IPS DF 4.7 (cell line): ENCODE measurements around the gene KIF25.
"Not testable (repeated sequence)": the region's sequence is repeated elsewhere in the genome, so short reads cannot be mapped to it uniquely, and the experiment has no call there.

Source experiments
- DNase-seq: peaks from one replicate; pipeline ENCODE4 v3.0.0-alpha.2; 2013; ENCODE audit warnings: low spot score; ENCODE audit errors: extremely low read depth

KIF25 gene

GRCh38 chr6:167993831-167994230, 3.6 kb upstream of the KIF25 start:
- no peak for DNase-seq

GRCh38 chr6:167995302-167995701, 2.2 kb upstream of the KIF25 start:
- DNase-seq = no peak

GRCh38 chr6:167995731-167996151, 1.7 kb upstream of the KIF25 start:
- DNase-seq = no peak

- peak; percentile 9 for DNase-seq
Observed at GRCh38 chr6:167996424-167997199, 859 bp upstream of the KIF25 start.

- no peak for DNase-seq
Observed at GRCh38 chr6:167998215-167998614, 744 bp downstream of the KIF25 start.

GRCh38 chr6:168000198-168001028, 2.9 kb downstream of the KIF25 start:
- no peak for DNase-seq

GRCh38 chr6:168001029-168001332, 3.5 kb downstream of the KIF25 start:
- DNase-seq = no peak

GRCh38 chr6:168001514-168001913, 4.0 kb downstream of the KIF25 start:
- DNase-seq = not testable (repeated sequence)

- no peak for DNase-seq
Observed at GRCh38 chr6:168002804-168003203, 5.3 kb downstream of the KIF25 start.

GRCh38 chr6:168004023-168004422, 6.6 kb downstream of the KIF25 start:
- no peak for DNase-seq

GRCh38 chr6:168004945-168005344, 7.5 kb downstream of the KIF25 start:
- DNase-seq = no peak

- no peak for DNase-seq
Observed at GRCh38 chr6:168005796-168006195, 8.3 kb downstream of the KIF25 start.

GRCh38 chr6:168007592-168008338, 10.3 kb downstream of the KIF25 start:
- DNase-seq = no peak

GRCh38 chr6:168009331-168009730, 11.9 kb downstream of the KIF25 start:
- no peak for DNase-seq

GRCh38 chr6:168011291-168011690, 13.8 kb downstream of the KIF25 start:
- DNase-seq = no peak

GRCh38 chr6:168012431-168013249, 15.2 kb downstream of the KIF25 start:
- DNase-seq = no peak

GRCh38 chr6:168013250-168013915, 15.9 kb downstream of the KIF25 start:
- DNase-seq = no peak

- DNase-seq = no peak
Observed at GRCh38 chr6:168014428-168014827, 17.0 kb downstream of the KIF25 start.

GRCh38 chr6:168015009-168015408, 17.5 kb downstream of the KIF25 start:
- no peak for DNase-seq

- DNase-seq = no peak
Observed at GRCh38 chr6:168015482-168016175, 18.2 kb downstream of the KIF25 start.
